Measurements from ENCODE around the gene MINDY4.

Gene MINDY4

DNA sequence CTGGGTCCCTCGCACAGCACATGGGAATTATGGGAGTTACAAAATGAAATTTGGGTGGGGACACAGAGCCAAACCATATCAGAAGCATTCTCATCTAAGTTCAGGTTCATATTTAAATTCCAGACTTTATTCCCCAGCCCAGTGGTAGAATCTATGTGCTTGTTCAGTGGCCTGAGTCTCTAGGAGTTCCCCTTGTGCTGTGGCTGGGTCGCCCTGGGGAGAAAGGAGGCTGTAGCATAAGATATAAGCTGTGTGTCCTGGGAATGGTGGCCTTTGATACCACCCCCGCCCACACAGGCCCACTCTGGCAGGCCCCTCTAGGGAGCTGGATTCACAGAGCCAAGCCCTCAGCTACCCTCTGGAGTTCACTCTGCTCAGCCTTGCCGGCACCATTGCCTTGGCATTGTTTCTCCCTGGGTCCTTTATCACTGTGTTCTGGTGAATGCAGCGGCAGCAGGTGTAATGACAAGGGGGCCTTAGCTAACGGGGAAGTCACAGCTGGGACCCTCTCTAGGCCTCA, 64.2 kb downstream of the MINDY4 start:
- no peak for DNase-seq (ENCODE audit: low read depth, low spot score)

- no peak for DNase-seq (ENCODE audit: low read depth, low spot score)
Measured at GRCh38 chr7:30836991-30837390, 65.8 kb downstream of the MINDY4 start.

- no peak for DNase-seq (ENCODE audit: low read depth, low spot score)
Measured at GRCh38 chr7:30837581-30837980, 66.4 kb downstream of the MINDY4 start.

DNA sequence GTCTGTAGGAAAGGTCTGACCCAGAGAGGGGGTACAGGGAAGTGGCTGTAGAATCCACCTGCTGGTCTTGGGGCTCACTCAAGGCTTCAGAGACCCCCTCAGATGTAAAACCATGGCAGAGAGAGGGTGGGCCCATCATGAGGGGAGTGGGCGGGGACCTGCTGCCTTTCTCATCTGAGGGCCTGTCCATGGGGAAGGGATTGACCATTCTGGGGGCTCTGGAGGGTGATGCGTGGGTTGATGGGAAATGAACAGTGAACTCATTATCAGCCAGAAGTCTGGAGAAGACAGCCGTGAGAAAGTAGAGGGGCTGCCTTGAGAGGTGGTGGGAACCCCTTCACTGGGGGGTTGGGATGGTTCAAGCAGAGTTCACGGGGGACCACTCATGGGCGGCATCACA, 66.8 kb downstream of the MINDY4 start:
- DNase-seq (ENCODE audit: low read depth, low spot score) = no peak

DNA sequence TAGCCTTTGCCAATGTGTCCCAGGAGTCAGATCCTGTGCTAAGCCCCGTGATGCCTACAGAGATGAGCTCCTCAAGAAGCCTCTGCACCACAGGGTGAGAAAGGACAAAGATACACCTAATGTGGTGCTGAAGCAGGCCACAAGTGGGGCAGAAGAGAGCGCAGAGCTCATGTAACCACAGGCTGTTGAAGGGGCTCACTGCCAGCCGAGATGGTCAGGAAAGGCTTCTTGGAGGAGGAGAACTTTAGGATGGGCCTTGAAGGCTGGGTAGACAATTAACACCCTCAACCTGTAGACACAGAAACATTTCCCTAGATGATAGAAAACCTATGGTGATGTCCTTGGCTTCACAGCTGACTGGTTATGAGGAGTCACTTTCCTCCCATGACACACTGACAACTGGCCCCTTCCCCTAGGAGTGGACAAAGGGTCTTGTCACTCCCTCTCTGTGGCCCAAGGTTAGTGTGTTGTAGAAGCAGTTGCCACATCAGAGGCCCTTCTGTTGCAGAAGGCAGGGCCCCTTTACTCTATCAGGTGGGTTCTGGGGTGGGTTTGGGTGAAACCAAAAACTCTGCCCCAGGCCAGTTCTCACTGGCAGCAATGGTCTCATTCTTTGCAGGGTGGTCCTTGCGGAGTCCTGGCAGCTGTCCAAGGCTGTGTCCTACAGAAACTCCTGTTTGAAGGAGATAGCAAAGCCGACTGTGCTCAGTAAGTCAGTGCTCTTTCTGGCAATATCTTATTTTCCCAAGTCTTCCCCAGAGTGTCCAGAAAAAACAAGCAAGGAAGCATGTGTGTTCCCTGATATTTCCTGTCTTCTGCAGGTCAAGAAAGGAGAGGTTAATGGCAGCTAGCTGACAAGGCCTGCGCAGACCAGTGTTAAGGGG, 69.2 kb downstream of the MINDY4 start:
- no peak for DNase-seq (ENCODE audit: low read depth, low spot score)

DNA sequence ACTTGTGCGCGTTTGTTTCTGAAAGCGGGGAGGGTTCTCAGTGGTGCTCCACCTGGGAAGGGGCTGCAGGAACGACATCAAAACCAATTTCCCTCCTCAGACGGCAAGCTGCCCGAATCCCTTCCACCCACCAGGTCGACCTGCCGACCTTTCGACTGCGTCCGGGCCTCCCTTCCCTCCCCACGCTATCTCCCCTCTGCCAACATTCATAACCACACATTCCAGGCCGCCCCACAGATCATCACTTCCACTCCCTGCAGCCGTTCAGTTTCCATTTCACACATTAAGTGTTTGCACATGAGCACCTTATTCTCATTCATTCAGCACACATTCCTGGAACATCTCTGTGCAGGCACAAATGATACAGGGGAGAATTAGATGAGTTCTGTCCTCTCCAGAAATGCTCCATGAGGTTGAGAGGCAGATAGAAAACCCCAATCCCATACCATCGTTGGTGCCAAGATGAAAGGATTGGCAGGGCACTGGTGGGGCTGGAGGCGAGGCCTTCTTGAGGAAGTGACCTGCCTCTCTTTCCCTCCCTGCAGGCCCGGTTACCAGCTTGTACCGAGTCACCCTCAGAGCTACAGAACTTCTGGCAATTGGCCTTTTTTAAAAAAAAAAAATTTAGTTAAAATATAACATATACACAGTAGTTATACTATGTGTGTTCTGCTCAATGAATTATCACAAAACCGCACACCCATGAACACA, 70.0 kb downstream of the MINDY4 start:
- DNase-seq (ENCODE audit: low read depth, low spot score) = no peak

GRCh38 chr7:30841801-30842541, 70.8 kb downstream of the MINDY4 start:
- DNase-seq (ENCODE audit: low read depth, low spot score) = no peak

GRCh38 chr7:30842542-30843451, 71.6 kb downstream of the MINDY4 start:
- DNase-seq (ENCODE audit: low read depth, low spot score) = no peak

- no peak for DNase-seq (ENCODE audit: low read depth, low spot score)
Measured at GRCh38 chr7:30843741-30844482, 72.7 kb downstream of the MINDY4 start.

DNA sequence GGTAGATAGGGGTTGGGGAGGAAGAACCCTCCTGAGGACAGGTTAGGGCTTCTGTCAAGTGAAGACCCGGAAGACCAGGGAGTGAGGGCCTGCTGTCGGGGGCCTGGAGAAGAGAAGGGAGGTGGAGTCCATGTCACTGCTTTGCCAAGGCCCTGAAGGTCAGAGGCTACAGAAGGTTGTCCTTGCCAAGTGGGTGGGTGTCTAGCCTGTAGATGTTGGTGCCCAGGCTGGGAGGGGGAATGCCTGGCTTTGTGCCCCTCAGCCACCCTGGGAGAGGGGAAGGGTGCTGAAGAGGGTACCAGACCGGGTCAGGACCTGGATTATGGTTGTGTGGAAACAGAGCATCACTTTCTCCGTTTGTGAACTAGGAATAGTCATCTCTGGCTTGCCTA, 73.3 kb downstream of the MINDY4 start:
- no peak for DNase-seq (ENCODE audit: low read depth, low spot score)

GRCh38 chr7:30844916-30845315, 73.7 kb downstream of the MINDY4 start:
- DNase-seq (ENCODE audit: low read depth, low spot score) = no peak

- no peak for DNase-seq (ENCODE audit: low read depth, low spot score)
Measured at GRCh38 chr7:30845426-30846135, 74.4 kb downstream of the MINDY4 start.

DNA sequence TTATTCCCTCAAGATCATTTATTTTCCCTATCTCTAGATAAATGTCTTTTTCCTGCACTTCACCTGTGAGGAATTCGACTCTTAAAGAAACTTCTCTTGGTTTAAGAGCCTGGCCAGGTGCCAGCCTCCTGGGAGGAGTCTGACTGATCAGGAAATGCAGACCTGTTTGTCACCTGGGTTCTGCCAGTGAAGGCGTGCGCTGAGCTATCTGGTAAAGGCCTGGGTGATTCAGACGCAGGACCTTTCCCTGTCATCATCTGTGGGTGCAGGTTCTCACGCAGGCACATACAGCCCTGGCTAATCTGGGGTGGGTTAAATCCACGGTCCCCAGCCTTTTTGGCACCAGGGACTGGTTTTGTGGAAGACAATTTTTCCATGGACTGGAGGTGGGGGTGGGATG, 75.2 kb downstream of the MINDY4 start:
- DNase-seq (ENCODE audit: low read depth, low spot score) = no peak

DNA sequence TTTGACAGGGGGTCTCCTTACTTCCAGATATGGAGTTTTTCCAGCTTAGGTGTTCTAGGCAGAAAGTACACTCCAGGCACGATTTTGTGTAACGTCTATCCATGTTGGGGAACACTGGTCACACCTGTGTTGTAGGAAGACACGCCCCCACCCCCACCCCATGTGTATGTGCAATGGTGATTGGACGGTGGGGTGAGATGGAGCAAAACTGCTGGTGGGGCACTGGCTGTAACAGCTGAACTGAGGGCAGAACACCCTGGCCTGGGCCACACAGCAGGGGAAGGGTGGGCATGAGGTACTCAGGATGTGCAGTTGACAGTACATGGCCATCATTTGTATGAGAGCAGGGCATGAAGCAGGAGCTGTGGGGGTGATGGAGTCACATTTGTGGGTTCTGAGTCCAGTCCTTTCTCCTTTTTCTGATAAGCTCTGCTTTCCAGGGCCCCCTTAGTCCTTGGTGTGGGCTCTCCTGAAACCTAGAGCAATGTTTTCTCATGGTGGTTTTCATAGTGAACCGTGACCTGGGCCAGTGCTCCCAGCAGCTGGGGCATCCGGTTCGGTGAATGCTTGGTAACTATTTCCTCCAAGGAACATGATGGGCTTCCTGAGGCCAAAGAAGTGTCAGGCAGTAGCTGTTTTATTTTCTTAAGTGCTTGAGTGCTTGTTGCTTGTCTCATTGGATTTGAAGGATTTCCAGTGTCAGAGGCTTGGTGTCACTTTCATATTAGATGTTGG, 77.1 kb downstream of the MINDY4 start:
- DNase-seq (ENCODE audit: low read depth, low spot score) = no peak

- no peak for DNase-seq (ENCODE audit: low read depth, low spot score)
Measured at GRCh38 chr7:30849565-30849964, 78.3 kb downstream of the MINDY4 start.

DNA sequence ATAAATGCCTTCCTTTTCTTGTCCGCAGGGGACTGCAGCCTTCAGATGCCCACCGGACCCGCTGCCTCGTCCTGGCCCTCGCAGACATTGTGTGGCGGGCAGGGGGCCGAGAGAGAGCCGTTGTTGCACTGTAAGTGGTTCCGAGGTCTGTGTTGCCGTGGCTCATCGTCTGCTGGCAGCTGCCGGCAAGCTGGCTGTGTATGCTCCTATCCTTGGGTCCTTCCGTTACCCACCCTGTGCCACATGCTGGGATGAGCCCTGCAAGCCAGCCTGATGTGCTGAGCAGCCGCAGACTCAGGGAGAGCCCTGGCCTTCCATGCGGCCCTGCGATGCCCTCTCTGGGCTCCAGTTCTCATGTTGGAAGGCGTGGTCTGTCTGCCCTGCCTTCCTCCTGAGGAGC, 79.2 kb downstream of the MINDY4 start:
- DNase-seq (ENCODE audit: low read depth, low spot score) = no peak

DNA sequence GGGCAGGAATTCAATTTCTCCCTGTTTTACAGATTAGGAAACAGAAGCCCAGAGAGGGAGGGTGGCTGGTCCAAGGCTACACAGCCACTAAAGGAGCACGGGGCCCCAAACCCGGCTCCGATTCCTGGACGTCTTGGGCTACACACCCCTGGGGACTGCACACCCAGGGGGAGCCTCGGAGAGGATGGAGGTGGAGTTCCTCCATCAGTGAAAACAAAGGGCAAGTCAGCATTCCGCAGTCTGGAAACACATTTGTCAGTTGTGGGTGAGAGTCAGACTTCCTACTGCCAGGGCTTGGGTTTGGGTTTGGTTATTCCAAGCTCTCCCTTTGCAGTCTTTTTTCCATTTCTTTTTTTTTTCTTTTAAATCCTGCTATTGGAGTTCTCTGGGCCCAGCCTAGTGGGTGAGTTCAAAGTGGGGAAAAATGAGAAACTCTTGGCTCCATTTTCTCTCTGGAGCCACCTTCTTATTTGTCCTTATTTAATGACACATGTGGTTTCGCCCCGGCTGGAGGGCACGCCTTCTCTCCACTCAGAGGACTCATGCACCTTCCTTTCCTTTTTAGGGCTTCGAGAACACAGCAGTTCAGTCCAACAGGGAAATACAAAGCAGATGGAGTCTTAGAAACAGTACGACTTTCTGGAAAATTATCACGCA, 80.6 kb downstream of the MINDY4 start:
- no peak for DNase-seq (ENCODE audit: low read depth, low spot score)

GRCh38 chr7:30852308-30852684, 81.1 kb downstream of the MINDY4 start:
- no peak for DNase-seq (ENCODE audit: low read depth, low spot score)

Data from iPS DF 19.7 (cell line).